Mesendoderm (in vitro differentiated cells): ENCODE results near the gene NEURL3.
"Not testable (repeated sequence)": the region's sequence is repeated elsewhere in the genome, so short reads cannot be mapped to it uniquely, and the experiment has no call there.

Experiments
- DNase-seq: peaks from one replicate; pipeline ENCODE4 v3.0.0; 2013
- H2AK5ac ChIP-seq: 2 replicates; pipeline ENCODE4 v1.6.1; 2013; ENCODE audit warnings: low read length, inconsistent platforms
- H2BK120ac ChIP-seq: 2 replicates; pipeline ENCODE4 v1.6.1; 2013; ENCODE audit warnings: low read depth, mild to moderate bottlenecking, low read length, moderate library complexity, mixed read lengths
- H2BK15ac ChIP-seq: replicated peaks from 2 replicates; pipeline ENCODE4 v1.6.1; 2013; ENCODE audit warnings: low read depth, mild to moderate bottlenecking, moderate library complexity
- H2BK5ac ChIP-seq: 2 replicates; pipeline ENCODE4 v1.6.1; 2013; ENCODE audit warnings: low read length, inconsistent platforms
- H3K18ac ChIP-seq: 2 replicates; pipeline ENCODE4 v1.6.1; 2013; ENCODE audit warnings: mild to moderate bottlenecking, low read length, mixed read lengths
- H3K23ac ChIP-seq: one replicate; pipeline ENCODE4 v1.6.1; 2013; ENCODE audit warnings: low read length
- H3K27ac ChIP-seq: 2 replicates; pipeline ENCODE4 v1.5.1; 2013; ENCODE audit warnings: low read depth, mild to moderate bottlenecking, inconsistent platforms, low read length, moderate library complexity
- H3K27me3 ChIP-seq: 2 replicates; pipeline ENCODE4 v1.6.1; 2013; ENCODE audit warnings: low read length, control low read depth, mild to moderate bottlenecking, inconsistent platforms; ENCODE audit not compliant: insufficient read depth, poor library complexity
- H3K36me3 ChIP-seq: 2 replicates; pipeline ENCODE4 v1.6.1; 2013; ENCODE audit warnings: low read length, inconsistent platforms; ENCODE audit not compliant: control insufficient read depth, insufficient read depth
- H3K4ac ChIP-seq: one replicate; pipeline ENCODE4 v1.6.1; 2013; ENCODE audit warnings: low read depth, mild to moderate bottlenecking, low read length, moderate library complexity
- H3K4me1 ChIP-seq: 2 replicates; pipeline ENCODE4 v1.6.1; 2013; ENCODE audit warnings: low read depth, low read length, inconsistent platforms; ENCODE audit not compliant: control insufficient read depth
- H3K4me2 ChIP-seq: 2 replicates; pipeline ENCODE4 v1.6.1; 2013; ENCODE audit warnings: low read length
- H3K4me3 ChIP-seq: 2 replicates; pipeline ENCODE4 v1.5.1; 2013; ENCODE audit warnings: mild to moderate bottlenecking, low read length
- H3K56ac ChIP-seq: one replicate; pipeline ENCODE4 v1.6.1; 2013; ENCODE audit warnings: low read length
- H3K79me1 ChIP-seq: 2 replicates; pipeline ENCODE4 v1.6.1; 2013; ENCODE audit warnings: low read length, inconsistent platforms
- H3K79me2 ChIP-seq: 2 replicates; pipeline ENCODE4 v1.6.1; 2013; ENCODE audit warnings: mild to moderate bottlenecking, low read length; ENCODE audit not compliant: control insufficient read depth, insufficient read depth
- H3K9ac ChIP-seq: 2 replicates; pipeline ENCODE4 v1.6.1; 2013; ENCODE audit warnings: low read length, inconsistent platforms
- H4K5ac ChIP-seq: one replicate; pipeline ENCODE4 v1.6.1; 2013; ENCODE audit warnings: low read length
- H4K8ac ChIP-seq: one replicate; pipeline ENCODE4 v1.6.1; 2013; ENCODE audit warnings: low read depth, mild to moderate bottlenecking, control low read depth, low read length, moderate library complexity
- WGBS: extraction: QIAGEN DNeasy Blood & Tissue Kit; methylation state at CpG from one replicate; pipeline ENCODE4 v1.1.7; 2013; ENCODE audit warnings: low lambda C conversion rate, missing lambda C conversion rate; ENCODE audit not compliant: insufficient coverage; ENCODE audit errors: extremely low coverage; 5-methylcytosine and 5-hydroxymethylcytosine counted together

Gene NEURL3

DNA sequence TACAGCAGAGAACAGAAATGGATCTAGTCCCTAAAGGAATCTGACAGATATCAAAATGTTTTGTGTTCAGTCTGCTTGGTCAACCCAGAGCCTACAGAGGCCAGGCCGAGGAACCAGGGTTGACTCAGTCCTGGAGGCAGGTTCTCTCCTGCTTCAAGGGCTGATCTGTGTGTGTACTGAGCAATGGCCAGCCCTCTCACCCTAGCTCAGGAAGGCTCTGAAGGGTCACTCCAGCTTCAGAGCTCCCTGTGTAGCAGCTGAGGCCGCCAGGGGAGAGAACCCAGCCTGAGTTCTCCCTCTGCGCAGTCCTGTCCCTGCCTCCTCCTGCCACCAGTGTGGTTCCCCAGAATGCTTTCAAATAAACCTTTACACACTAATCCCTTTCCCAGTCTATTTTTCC lies 41.1 kb downstream of the NEURL3 start:
- no peak overlapping the region for H2BK15ac ChIP-seq
- no peak overlapping the region for H3K27ac ChIP-seq
- H4K8ac ChIP-seq = no peak overlapping the region

DNA sequence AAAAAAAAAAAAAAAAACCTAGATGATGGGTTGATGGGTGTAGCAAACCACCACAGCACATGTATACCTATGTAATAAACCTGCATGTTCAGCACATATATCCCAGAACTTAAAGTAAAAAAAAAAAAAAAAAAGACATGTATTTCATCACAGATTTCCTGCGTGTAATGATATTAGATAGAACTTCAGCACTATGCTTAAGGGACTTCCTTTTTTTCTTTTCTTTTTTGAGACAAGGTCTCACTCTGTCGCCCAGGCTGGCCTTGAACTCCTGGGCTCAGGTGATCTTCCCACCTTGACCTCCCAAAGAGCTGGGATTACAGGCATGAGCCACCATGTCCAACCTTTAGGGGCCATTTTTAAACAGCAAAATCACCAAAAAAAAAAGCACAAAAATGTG lies 42.0 kb downstream of the NEURL3 start:
- WGBS = no CpG with 5 or more reads among the region's 2 CpGs
- H3K4me3 ChIP-seq = no peak overlapping the region
- H2BK5ac ChIP-seq = no peak overlapping the region
- H3K79me1 ChIP-seq = no peaks in the 10 kb centered on the region
- H3K4me1 ChIP-seq = no peaks in the 10 kb centered on the region
- H2BK15ac ChIP-seq = no peak overlapping the region
- H3K23ac ChIP-seq = no peak overlapping the region
- H2BK120ac ChIP-seq = no peak overlapping the region
- H3K79me2 ChIP-seq = no peaks in the 10 kb centered on the region
- H4K5ac ChIP-seq = no peak overlapping the region
- no peak overlapping the region for H2AK5ac ChIP-seq
- no peak overlapping the region for H4K8ac ChIP-seq
- H3K36me3 ChIP-seq = no peaks in the 10 kb centered on the region
- DNase-seq = no peak
- no peak overlapping the region for H3K18ac ChIP-seq
- no peak overlapping the region for H3K4me2 ChIP-seq
- H3K4ac ChIP-seq = no peak overlapping the region
- H3K27me3 ChIP-seq = no peaks in the 10 kb centered on the region
- no peak overlapping the region for H3K27ac ChIP-seq
- H3K9ac ChIP-seq = no peak overlapping the region
- H3K56ac ChIP-seq = no peak overlapping the region

More for the DNA sequence above, 41.1 kb downstream of the NEURL3 start:
- no peaks in the 10 kb centered on the region for H3K79me1 ChIP-seq
- H3K23ac ChIP-seq = no peak overlapping the region
- no peak overlapping the region for H3K9ac ChIP-seq
- no peak overlapping the region for H4K5ac ChIP-seq
- H3K36me3 ChIP-seq = no peaks in the 10 kb centered on the region
- H2BK5ac ChIP-seq = no peak overlapping the region
- H3K4ac ChIP-seq = no peak overlapping the region
- H3K27me3 ChIP-seq = no peaks in the 10 kb centered on the region
- DNase-seq = no peak
- no peaks in the 10 kb centered on the region for H3K79me2 ChIP-seq
- no peak overlapping the region for H3K56ac ChIP-seq
- no peak overlapping the region for H3K4me2 ChIP-seq
- H3K4me1 ChIP-seq = no peaks in the 10 kb centered on the region
- no peak overlapping the region for H2AK5ac ChIP-seq
- H3K4me3 ChIP-seq = no peak overlapping the region
- WGBS = no CpG with 5 or more reads among the region's 3 CpGs
- H3K18ac ChIP-seq = no peak overlapping the region
- no peak overlapping the region for H2BK120ac ChIP-seq

DNA sequence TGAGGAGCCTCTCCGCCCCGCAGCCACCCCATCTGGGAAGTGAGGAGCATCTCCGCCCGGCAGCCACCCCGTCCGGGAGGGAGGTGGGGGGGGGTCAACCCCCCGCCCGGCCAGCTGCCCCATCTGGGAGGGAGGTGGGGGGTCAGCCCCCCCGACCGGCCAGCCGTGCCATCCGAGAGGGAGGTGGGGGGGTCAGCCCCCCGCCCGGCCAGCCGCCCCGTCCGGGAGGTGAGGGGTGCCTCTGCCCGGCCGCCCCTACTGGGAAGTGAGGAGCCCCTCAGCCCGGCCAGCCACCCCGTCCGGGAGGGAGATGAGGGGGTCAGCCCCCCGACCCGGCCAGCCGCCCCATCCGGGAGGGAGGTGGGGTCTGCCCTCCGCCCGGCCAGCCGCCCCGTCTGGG lies 43.5 kb downstream of the NEURL3 start:
- no CpG with 5 or more reads among the region's 30 CpGs for WGBS

DNA sequence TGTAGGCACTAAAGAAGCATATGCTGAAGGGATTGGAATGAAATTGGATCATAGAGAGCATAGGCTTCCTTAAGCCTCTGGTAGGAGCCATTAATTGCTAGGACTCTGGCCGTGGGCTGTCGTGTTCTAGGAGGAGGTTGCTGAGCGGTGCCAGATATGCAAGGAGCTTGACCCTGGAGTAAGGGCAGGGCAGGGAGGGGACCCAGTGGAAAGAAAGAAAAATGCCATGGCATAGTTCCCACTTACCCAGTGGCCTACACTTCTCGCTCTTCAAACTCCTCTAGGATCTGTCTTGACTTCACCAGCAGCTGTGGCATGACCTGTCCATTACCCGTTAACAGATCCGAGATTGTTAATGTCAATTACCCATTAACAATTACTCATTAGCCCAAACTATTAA lies 53.1 kb downstream of the NEURL3 start:
- no CpG with 5 or more reads among the region's 6 CpGs for WGBS

More for the DNA sequence above, 43.5 kb downstream of the NEURL3 start:
- H3K23ac ChIP-seq, H4K8ac ChIP-seq, H3K4me2 ChIP-seq, H2AK5ac ChIP-seq, H3K4me3 ChIP-seq, H3K27ac ChIP-seq, DNase-seq, H3K56ac ChIP-seq, H3K9ac ChIP-seq, H4K5ac ChIP-seq, H3K4ac ChIP-seq, H2BK120ac ChIP-seq, H3K18ac ChIP-seq, H3K36me3 ChIP-seq, H3K27me3 ChIP-seq, H2BK5ac ChIP-seq, H3K79me2 ChIP-seq, H3K79me1 ChIP-seq, H3K4me1 ChIP-seq, H2BK15ac ChIP-seq: not testable (repeated sequence)

DNA sequence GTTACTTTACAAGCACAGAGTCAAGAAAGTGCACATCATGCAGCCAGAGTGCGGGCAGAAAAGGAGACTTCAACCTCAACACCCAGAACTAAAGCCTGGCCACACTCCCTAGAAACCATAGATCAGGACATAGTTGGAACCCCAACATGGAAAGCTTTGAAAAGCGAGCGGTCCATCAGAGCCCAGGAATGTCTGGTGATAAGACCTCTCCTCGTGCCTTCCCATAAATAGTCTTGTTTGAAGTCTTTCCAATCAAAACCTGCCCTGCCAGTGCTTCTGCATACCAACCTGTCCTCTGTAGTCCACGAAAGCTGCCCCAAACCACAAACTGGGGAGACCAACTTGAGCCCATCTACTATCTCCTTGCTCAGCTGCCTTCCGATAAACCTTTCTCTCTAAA lies 55.5 kb downstream of the NEURL3 start:
- H3K27me3 ChIP-seq = no peaks in the 10 kb centered on the region
- no peak for DNase-seq
- H2BK120ac ChIP-seq = no peak overlapping the region
- no peak overlapping the region for H2AK5ac ChIP-seq
- no peaks in the 10 kb centered on the region for H3K79me2 ChIP-seq
- no peaks in the 10 kb centered on the region for H3K79me1 ChIP-seq
- H3K9ac ChIP-seq = no peak overlapping the region
- H3K4me3 ChIP-seq = no peak overlapping the region
- H2BK15ac ChIP-seq = no peak overlapping the region
- no peak overlapping the region for H3K27ac ChIP-seq
- no peak overlapping the region for H3K4me2 ChIP-seq
- no CpG with 5 or more reads among the region's 6 CpGs for WGBS
- no peak overlapping the region for H3K4ac ChIP-seq
- no peak overlapping the region for H2BK5ac ChIP-seq
- H3K23ac ChIP-seq = no peak overlapping the region
- no peak overlapping the region for H4K5ac ChIP-seq
- H3K56ac ChIP-seq = no peak overlapping the region
- H3K36me3 ChIP-seq = no peaks in the 10 kb centered on the region
- no peaks in the 10 kb centered on the region for H3K4me1 ChIP-seq
- no peak overlapping the region for H3K18ac ChIP-seq
- no peak overlapping the region for H4K8ac ChIP-seq

More for the DNA sequence above, 53.1 kb downstream of the NEURL3 start:
- no peak overlapping the region for H3K23ac ChIP-seq
- H2BK15ac ChIP-seq = no peak overlapping the region
- no peaks in the 10 kb centered on the region for H3K79me2 ChIP-seq
- no peak overlapping the region for H3K4ac ChIP-seq
- H3K79me1 ChIP-seq = no peaks in the 10 kb centered on the region
- DNase-seq = no peak
- no peaks in the 10 kb centered on the region for H3K36me3 ChIP-seq
- H3K18ac ChIP-seq = no peak overlapping the region
- H3K27me3 ChIP-seq = no peaks in the 10 kb centered on the region
- H3K4me1 ChIP-seq = no peaks in the 10 kb centered on the region
- no peak overlapping the region for H4K5ac ChIP-seq
- no peak overlapping the region for H3K4me3 ChIP-seq
- H3K56ac ChIP-seq = no peak overlapping the region
- H2BK5ac ChIP-seq = no peak overlapping the region
- H2BK120ac ChIP-seq = no peak overlapping the region
- H3K9ac ChIP-seq = no peak overlapping the region
- H3K27ac ChIP-seq = no peak overlapping the region
- H4K8ac ChIP-seq = no peak overlapping the region
- H3K4me2 ChIP-seq = no peak overlapping the region
- H2AK5ac ChIP-seq = no peak overlapping the region

DNA sequence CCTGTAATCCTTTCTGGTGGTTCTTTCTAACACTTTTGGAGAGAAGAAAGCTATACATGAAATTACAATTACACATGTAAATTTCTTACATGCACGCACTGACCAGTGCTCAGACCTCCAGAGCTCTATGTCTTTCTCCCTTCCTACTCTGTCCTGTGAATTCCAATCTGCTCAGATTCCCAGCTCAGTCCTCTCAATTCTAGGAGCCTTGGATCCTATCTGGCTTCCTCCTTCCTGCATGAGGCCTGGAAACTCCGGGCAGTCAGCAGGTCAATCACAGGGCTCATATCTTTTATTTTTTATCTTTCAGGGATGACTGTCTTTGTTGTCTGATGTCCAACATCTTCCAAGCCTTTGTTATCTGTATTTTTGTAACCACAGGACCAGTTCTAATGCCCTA lies 56.0 kb downstream of the NEURL3 start:
- Histone ChIP-seq H3K18ac (no peak overlapping the region), H3K56ac (no peak overlapping the region), H2BK15ac (no peak overlapping the region), H3K4ac (no peak overlapping the region), H4K8ac (no peak overlapping the region), H3K27ac (no peak overlapping the region), H3K79me1 (no peaks in the 10 kb centered on the region), H3K79me2 (no peaks in the 10 kb centered on the region), H3K4me2 (no peak overlapping the region), H2BK5ac (no peak overlapping the region), H3K4me1 (no peaks in the 10 kb centered on the region), H3K27me3 (no peaks in the 10 kb centered on the region), H2AK5ac (no peak overlapping the region), H3K23ac (no peak overlapping the region), H3K4me3 (no peak overlapping the region), H2BK120ac (no peak overlapping the region), H3K36me3 (no peaks in the 10 kb centered on the region), H4K5ac (no peak overlapping the region), H3K9ac (no peak overlapping the region)
- WGBS = no CpG with 5 or more reads among the region's 2 CpGs
- no peak for DNase-seq
